Endothelial cell of umbilical vein (primary cell): Measurements from ENCODE around the gene ATXN10. TPM values are rescaled to one million over a fixed set of nuclear protein-coding genes. Genes with fewer than 3 reads are reported as not detected.

Source experiments
- BruUV-seq: library from RNA; stranded (reverse); fragments of 400-500 nt; replicated peaks from 2 replicates; lab custom pipeline; 2021; lab: Mats Ljungman, UMichigan
- CTCF ChIA-PET: fragments of 300-600, 350-600 bp; sonication (Branson Sonifier 250); formaldehyde crosslinking; loops from one replicate; lab custom pipeline; 2021; ENCODE audit warnings: antibody characterized with exemption, inconsistent platforms; lab: Charles Lee
- POLR2A ChIA-PET: fragments of 300-600, 350-600 bp; sonication (Branson Sonifier 250); formaldehyde crosslinking; loops from one replicate; lab custom pipeline; 2021; ENCODE audit warnings: antibody characterized with exemption, inconsistent platforms; lab: Charles Lee
- DNase-seq: peaks from one replicate; pipeline ENCODE4 v3.0.0-alpha.2; 2011; ENCODE audit warnings: low read depth, low spot score
- FAIRE-seq: peaks from 2 replicates; lab custom pipeline; 2011; peaks lifted over from hg19 to GRCh38; lab: Jason Lieb, UNC
- H2AFZ ChIP-seq: 2 replicates; pipeline ENCODE4 v1.6.0; 2012; ENCODE audit warnings: low read depth, low read length, control low read depth, inconsistent platforms
- H3K27ac ChIP-seq: 2 replicates; pipeline ENCODE4 v1.5.1; 2011; ENCODE audit warnings: low read depth, mild to moderate bottlenecking, control low read depth, low read length, moderate library complexity; ENCODE audit not compliant: insufficient read depth
- H3K27me3 ChIP-seq, 2 experiments: 2 replicates each; pipeline versions ENCODE4 v1.6.0 to v1.6.1; 2011; ENCODE audit warnings: low read length in 2 of 2, mixed read lengths in 1 of 2; ENCODE audit not compliant: control insufficient read depth in 2 of 2, insufficient read depth in 2 of 2
- H3K36me3 ChIP-seq, 2 experiments: 2 replicates in 1 of 2; 3 replicates in 1 of 2; pipeline ENCODE4 v1.5.1; 2011; ENCODE audit warnings: low read length in 2 of 2, mild to moderate bottlenecking in 1 of 2, moderate library complexity in 1 of 2; ENCODE audit not compliant: control insufficient read depth in 2 of 2, insufficient read depth in 2 of 2; ENCODE audit errors: extremely low read depth in 1 of 2
- H3K4me1 ChIP-seq: 3 replicates; pipeline ENCODE4 v1.5.1; 2011; ENCODE audit warnings: mild to moderate bottlenecking, low read length; ENCODE audit not compliant: control insufficient read depth, insufficient read depth; ENCODE audit errors: extremely low read depth
- H3K4me2 ChIP-seq: 2 replicates; pipeline ENCODE4 v1.6.1; 2011; ENCODE audit warnings: low read length, control low read depth, mixed read lengths; ENCODE audit not compliant: insufficient read depth
- H3K4me3 ChIP-seq, 3 experiments: fragments of 200-600 bp in 1 of 3; sonication (generic), shearing (Covaris generic) in 1 of 3; replicated peaks in 1 of 3; 2 replicates each; pipeline ENCODE4 v1.5.1; 2011 to 2016; ENCODE audit warnings: control low read depth in 3 of 3, low read length in 3 of 3, mild to moderate bottlenecking in 2 of 3, inconsistent platforms in 1 of 3, low read depth in 1 of 3, moderate library complexity in 1 of 3; ENCODE audit not compliant: insufficient read depth in 1 of 3
- H3K79me2 ChIP-seq: 2 replicates; pipeline ENCODE4 v1.6.0; 2012; ENCODE audit warnings: low read length, inconsistent platforms; ENCODE audit not compliant: control insufficient read depth, insufficient read depth
- H3K9ac ChIP-seq: replicated peaks from 2 replicates; pipeline ENCODE3; 2011; ENCODE audit warnings: low read length, control low read depth; ENCODE audit not compliant: insufficient read depth; ENCODE audit errors: extremely low read depth
- H3K9me1 ChIP-seq: replicated peaks from 3 replicates; pipeline ENCODE4 v1.6.0; 2011; ENCODE audit warnings: mild to moderate bottlenecking, low read length; ENCODE audit not compliant: control insufficient read depth, insufficient read depth; ENCODE audit errors: extremely low read depth
- H3K9me3 ChIP-seq: replicated peaks from 2 replicates; pipeline ENCODE4 v1.5.1; 2012; ENCODE audit warnings: low read length, inconsistent platforms; ENCODE audit not compliant: control insufficient read depth, insufficient read depth
- H4K20me1 ChIP-seq: replicated peaks from 2 replicates; pipeline ENCODE3; 2011; ENCODE audit warnings: mild to moderate bottlenecking, low read length; ENCODE audit not compliant: control insufficient read depth, insufficient read depth; ENCODE audit errors: extremely low read depth
- CTCF ChIP-seq, 2 donors: IDR thresholded peaks; 1 replicate in 1 of 2; 2 replicates in 1 of 2; pipeline ENCODE4 v1.5.1; 2011; ENCODE audit warnings: low read length in 2 of 2, mild to moderate bottlenecking in 2 of 2, moderate library complexity in 2 of 2, control low read depth in 1 of 2, inconsistent platforms in 1 of 2, low read depth in 1 of 2; ENCODE audit not compliant: insufficient read depth in 1 of 2; ENCODE audit errors: extremely low read depth in 1 of 2
- EZH2 ChIP-seq: IDR thresholded peaks from 2 replicates; pipeline ENCODE4 v1.6.1; 2012; ENCODE audit warnings: borderline replicate concordance, low read depth, mild to moderate bottlenecking, moderate library complexity, low read length, inconsistent platforms; ENCODE audit not compliant: severe bottlenecking
- FOS ChIP-seq: IDR thresholded peaks from 2 replicates; pipeline ENCODE4 v1.6.1; 2011; ENCODE audit warnings: mild to moderate bottlenecking, low read length, moderate library complexity, borderline replicate concordance; ENCODE audit not compliant: insufficient read depth
- GATA2 ChIP-seq: IDR thresholded peaks from 2 replicates; pipeline ENCODE4 v1.7.0; 2011; ENCODE audit warnings: low read depth, mild to moderate bottlenecking, moderate library complexity, mixed read lengths, low read length; ENCODE audit not compliant: insufficient read length, insufficient read depth
- JUN ChIP-seq: IDR thresholded peaks from 2 replicates; pipeline ENCODE4 v1.6.1; 2011; ENCODE audit warnings: borderline replicate concordance, low read depth; ENCODE audit not compliant: insufficient read length, insufficient read depth
- MAX ChIP-seq: IDR thresholded peaks from 2 replicates; pipeline ENCODE4 v1.6.1; 2011; ENCODE audit not compliant: insufficient read depth, insufficient read length
- MYC ChIP-seq: IDR thresholded peaks from one replicate; pipeline ENCODE4 v1.6.1; 2011; ENCODE audit warnings: mild to moderate bottlenecking, low read depth, low read length
- POLR2A ChIP-seq: IDR thresholded peaks from 2 replicates; pipeline ENCODE4 v1.6.1; 2012; ENCODE audit warnings: low read depth, mild to moderate bottlenecking, control low read depth, low read length
- POLR2AphosphoS5 ChIP-seq: IDR thresholded peaks from 2 replicates; pipeline ENCODE4 v1.6.1; 2012; ENCODE audit warnings: low read depth, mild to moderate bottlenecking, control low read depth, low read length, moderate library complexity; ENCODE audit not compliant: insufficient read depth
- dilution Hi-C: fragments of 300-500 bp; cut with MboI; formaldehyde crosslinking; loops from one replicate; pipeline ENCODE4 v1.15.0; 2019; ENCODE audit warnings: low sequenced_read_pairs; ENCODE audit not compliant: extremely low pct_ligation_motif_present
- intact Hi-C: fragments of 100-400 bp; cut with micrococcal nuclease; formaldehyde crosslinking; loops from one replicate; pipeline ENCODE4 v1.10.0; 2022
- polyA plus RNA-seq, 4 experiments: library from polyadenylated mRNA; depleted of rRNA in 3 of 4; stranded (reverse) in 3 of 4; unstranded in 1 of 4; fragments of >200 nt; gene quantifications; 2 replicates each; pipeline versions ENCODE4 v1.2.1 to v1.2.3, GENCODE V29; 2011 to 2012; ENCODE audit warnings: missing spikeins in 1 of 4
- total RNA-seq: library from RNA; stranded (reverse); gene quantifications from 2 replicates; pipeline ENCODE4 v1.2.3, GENCODE V29; 2021

The ATXN10 gene
- total and polyA plus RNA-seq, 2 donors (not counting 3 experiments of a cell fraction or from before 2014, with no cell fraction given), result 73.2 to 91.9 TPM

GRCh38 chr22:45869340-45869847 lies 197.8 kb downstream of the ATXN10 start:
- intact Hi-C loops (no loop called here), dilution Hi-C loops (no loop called here)
- Histone ChIP-seq H2AFZ (no peak overlapping the region), H3K4me3 (no peak overlapping the region), H3K27me3 (peaks cover 28 to 66% of the 10 kb centered on the region in 2 experiments), H3K4me1 (no peaks in the 10 kb centered on the region), H4K20me1 (no peaks in the 10 kb centered on the region), H3K4me2 (no peak overlapping the region), H3K9me1 (no peaks in the 10 kb centered on the region), H3K27ac (no peak overlapping the region), H3K79me2 (no peaks in the 10 kb centered on the region), H3K9ac (no peak overlapping the region), H3K36me3 (no peaks in the 10 kb centered on the region), H3K9me3 (no peaks in the 10 kb centered on the region)
- FAIRE-seq (no peak), DNase-seq (no peak)
- ChIA-PET POLR2A (no interaction called here), CTCF (no interaction called here)
- TF ChIP-seq JUN (no peak), POLR2A (no peak), CTCF (IDR thresholded peaks at IDR 0.05; ENCODE audit: extremely low read depth in 1 of 2, insufficient read depth in 1 of 2, low read depth in 1 of 2, low read length in 2 of 2) (no peak), MYC (no peak), MAX (no peak), GATA2 (no peak), EZH2 (no peak), FOS (no peak), POLR2AphosphoS5 (no peak)
- BruUV-seq, result no TSS peak
